ENCODE data around the gene TYW1.
"Not testable (repeated sequence)": the region's sequence is repeated elsewhere in the genome, so short reads cannot be mapped to it uniquely, and the experiment has no call there.

Gene TYW1

DNA sequence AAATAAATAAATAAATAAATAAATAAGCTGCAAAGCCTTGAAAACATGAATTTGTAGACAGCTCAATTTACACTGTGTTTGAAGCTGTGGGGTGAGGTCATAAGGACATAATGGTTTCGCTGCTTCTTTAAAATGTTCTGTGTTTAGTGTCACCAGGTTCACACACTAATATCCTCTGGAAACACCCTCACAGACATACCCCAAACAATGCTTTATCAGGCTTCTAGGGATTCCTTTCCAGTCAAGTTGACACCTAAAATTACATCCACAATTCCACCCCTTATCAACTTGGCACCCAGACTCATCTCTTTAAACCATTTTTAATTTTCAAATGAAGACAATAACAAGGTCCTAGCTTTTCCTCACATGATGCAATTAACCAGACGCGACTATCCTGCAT, 7.1 kb upstream of the TYW1 start:
- in situ Hi-C loops (cut with HindIII; ENCODE audit: low pct_ligation_motif_present, low pct_unique_long_range_greater_than_20kb, low sequenced_read_pairs); DNase-seq: not testable (repeated sequence)

DNA sequence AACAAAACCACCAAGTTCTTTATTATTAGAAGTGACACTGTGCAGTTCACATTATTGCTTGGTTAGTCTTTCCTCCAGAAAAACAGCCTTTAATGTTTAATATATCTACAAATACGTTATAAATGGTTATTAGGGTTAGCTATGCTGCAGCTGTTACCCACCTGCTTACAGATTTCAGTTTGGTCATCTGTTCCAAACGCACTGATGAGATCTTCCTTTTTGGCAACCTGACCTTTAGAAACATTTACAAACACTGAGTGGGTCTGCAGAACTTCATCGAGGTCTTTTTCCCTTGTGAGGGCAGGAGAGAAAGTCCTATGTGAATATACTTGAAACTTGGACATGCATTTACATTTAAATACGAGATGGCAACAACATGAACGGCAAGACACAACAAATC, 2.6 kb upstream of the TYW1 start:
- DNase-seq; in situ Hi-C loops (cut with HindIII; ENCODE audit: low pct_ligation_motif_present, low pct_unique_long_range_greater_than_20kb, low sequenced_read_pairs): not testable (repeated sequence)

DNA sequence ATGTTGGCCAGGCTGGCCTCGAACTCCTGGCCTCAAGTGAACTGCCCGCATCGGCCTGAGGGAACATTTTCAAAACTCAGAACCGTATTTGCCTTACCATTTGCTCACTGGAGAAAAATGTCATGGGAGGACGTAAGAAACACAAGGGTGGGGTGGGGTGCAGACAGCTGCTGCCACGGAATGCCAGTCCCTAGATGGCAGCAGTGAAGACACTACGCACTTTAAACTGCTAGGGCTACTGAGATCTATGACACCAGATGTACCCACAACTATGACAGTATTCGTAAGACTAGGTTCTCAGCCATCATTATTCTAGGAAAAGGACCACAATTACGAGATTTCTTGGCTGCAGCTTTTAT, 2.0 kb upstream of the TYW1 start:
- in situ Hi-C loops (cut with HindIII; ENCODE audit: low pct_ligation_motif_present, low pct_unique_long_range_greater_than_20kb, low sequenced_read_pairs): not testable (repeated sequence)
- DNase-seq: peak; percentile 89

DNA sequence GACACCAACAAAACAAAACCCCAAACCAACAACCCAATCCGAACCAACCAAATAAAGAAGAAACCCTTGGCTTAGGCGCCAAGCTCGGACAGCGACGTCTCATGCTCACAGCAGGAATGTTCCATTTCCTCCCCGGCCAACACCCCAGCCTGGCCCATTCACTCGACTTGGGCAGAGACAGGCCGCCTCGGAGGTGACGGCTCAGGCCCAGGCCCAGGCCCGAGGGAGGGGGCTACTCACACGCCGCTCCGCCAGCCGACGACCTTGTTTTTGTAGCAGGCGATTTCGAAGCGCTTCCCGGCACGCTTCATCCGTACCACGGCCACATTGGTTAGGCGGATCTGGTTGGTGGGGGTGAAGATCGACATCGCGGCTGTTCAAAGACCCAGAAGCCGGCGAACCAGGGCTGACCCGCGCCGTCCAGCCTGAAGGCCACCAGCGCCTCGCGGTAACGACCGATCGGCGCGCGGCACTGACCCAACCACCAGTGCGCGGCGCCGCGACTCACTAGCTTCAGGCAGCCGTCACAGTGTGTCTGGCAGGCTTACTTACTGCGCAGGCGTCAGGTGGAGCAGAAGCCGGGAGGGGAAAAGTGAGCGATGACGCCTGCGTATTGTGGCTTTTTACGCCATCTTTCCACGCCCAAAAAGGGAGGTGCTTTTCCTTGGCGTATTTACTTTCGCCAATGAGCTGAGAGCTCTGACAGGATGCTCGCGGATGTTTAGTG, 1.4 kb upstream of the TYW1 start, which contains the start of gene SBDS:
SBDS (minus strand) TSS at position 537 of the 727 bp plus-strand sequence; CDS start at position 368, 169 bp downstream.
- DNase-seq: peak; percentile 100
- in situ Hi-C loops (cut with HindIII; ENCODE audit: low pct_ligation_motif_present, low pct_unique_long_range_greater_than_20kb, low sequenced_read_pairs): not testable (repeated sequence)

DNA sequence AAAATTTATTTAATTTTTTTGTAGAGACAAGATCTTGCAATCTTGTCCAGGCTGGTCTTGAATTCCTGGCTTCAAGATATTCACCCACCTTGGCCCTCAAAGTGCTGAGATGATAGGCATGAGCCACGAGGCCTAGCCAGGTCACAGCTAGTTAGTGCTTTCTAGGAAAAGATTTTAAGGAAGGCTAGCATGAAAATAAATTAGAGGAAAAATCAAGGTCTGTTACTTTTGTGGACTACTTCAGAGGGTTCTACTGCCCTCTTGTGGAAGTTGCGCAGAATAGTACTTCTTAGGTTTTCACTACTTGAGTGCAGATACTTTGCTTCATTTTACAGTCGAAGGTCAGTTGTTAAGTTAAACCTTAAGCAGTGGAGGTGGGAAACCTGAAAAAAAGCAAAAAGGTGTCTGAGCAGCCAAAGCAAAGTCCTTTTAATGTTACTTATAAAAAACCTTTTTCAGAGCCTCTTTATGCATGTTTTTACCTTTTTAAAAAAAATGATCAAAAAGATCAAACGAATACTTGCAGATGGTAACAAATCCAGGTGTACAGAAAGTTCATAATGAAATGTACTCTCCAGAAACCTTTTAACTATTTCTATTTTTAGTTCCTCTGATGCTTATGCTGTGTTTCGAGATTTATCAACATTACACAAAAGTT, 4.1 kb downstream of the TYW1 start:
- in situ Hi-C loops (cut with HindIII; ENCODE audit: low pct_ligation_motif_present, low pct_unique_long_range_greater_than_20kb, low sequenced_read_pairs): not testable (repeated sequence)
- peak; percentile 25 for DNase-seq

DNA sequence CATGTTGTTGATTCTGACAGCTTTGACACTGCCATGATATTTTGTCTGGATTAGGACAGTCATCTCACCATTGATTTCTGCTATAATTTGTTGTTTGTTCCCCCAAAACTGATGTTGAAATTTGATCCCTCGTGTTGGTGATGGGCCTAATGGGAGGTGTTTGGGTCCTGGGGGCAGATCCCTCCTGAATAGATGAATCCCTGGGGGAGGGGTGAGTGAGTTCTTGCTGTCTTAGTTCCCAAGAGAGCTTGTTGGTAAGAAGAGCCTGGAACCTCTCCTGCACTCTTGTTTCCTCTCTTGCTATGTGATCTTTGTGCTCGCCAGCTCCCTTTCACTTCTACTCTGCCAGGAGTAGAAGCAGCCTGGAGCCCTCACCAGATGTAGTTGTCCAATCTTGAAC, 7.5 kb downstream of the TYW1 start:
- DNase-seq; in situ Hi-C loops (cut with HindIII; ENCODE audit: low pct_ligation_motif_present, low pct_unique_long_range_greater_than_20kb, low sequenced_read_pairs): not testable (repeated sequence)

DNA sequence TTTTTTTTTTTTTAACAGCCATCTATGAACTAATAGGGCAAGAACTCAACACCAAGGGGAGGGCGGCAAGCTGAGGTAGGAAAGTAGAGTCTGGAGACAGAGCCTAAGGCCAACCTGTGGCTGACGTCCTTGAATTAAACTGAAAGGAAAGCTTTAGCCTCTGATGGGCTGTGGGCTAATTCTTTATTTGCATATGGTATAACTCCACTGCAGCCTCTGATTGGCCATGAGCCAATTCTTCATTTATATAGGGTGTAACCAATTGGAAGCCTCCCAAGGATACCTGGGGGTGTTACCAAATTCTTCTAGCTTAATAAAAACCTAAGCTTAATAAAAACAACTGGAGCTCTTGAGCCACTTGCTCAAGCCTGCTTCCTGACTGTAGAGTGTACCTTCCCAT, 10.3 kb downstream of the TYW1 start:
- in situ Hi-C loops (cut with HindIII; ENCODE audit: low pct_ligation_motif_present, low pct_unique_long_range_greater_than_20kb, low sequenced_read_pairs): no loop called here
- no peak for DNase-seq

DNA sequence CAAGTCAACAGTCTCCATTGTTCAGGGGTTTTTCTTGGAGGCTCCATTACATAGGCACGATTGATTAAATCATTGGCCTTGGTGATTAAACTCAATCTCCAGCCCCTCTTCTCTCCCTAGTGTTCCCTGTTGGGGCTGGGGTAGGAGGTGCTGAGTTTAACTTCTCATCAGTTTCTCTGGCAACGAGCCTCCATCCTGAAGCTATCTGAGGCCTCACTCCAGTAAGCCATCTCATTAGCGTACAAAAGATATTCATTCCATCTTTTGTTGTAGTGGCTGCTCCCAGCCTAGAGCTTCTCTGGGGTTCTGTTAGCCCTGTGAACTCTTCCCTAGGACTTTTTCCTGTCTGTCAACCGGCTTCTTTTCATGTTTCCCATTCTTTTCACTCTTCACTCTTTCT, 11.6 kb downstream of the TYW1 start:
- DNase-seq: no peak
- in situ Hi-C loops (cut with HindIII; ENCODE audit: low pct_ligation_motif_present, low pct_unique_long_range_greater_than_20kb, low sequenced_read_pairs): no loop called here

DNA sequence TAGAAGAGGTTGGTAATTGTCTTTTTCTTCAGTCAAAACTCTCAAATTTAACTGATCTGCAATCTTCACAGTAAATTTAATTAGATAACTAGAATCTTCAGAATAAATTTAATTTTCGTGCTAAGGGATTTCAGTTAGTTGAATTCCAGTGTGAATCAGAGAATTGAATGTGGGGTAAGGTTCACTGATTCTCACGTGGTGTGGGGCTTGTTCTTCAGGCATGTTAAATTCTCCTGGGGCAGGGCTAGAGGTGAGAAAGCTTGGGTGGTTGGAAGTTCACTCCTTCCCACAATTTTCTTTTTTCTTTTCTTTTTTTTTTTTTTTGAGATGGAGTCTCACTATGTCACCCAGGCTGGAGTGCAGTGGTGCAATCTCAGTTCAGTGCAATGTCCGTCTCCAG, 13.0 kb downstream of the TYW1 start:
- in situ Hi-C loops (cut with HindIII; ENCODE audit: low pct_ligation_motif_present, low pct_unique_long_range_greater_than_20kb, low sequenced_read_pairs); DNase-seq: not testable (repeated sequence)

DNA sequence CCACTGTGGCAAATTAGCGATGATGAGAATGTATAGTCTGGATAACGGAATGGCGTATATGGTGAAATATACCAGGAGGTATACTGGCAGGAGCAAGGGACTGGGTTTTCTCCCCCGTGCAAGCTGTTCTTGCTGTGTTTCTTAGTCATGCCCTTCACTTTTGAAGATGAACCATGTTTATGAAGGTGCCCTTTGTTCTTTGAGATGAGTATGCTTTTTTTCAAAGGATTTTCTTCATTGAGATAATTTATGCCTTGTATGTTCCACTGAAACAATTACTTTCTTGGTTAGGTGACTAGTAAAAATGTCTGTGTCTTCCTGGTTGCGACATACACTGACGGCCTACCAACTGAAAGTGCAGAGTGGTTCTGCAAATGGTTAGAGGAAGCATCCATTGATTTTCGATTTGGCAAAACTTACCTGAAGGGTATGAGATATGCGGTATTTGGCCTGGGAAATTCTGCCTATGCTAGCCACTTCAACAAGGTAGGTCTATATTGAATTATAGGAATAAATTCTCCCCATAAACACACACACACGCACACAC, 17.5 kb downstream of the TYW1 start:
- in situ Hi-C loops (cut with HindIII; ENCODE audit: low pct_ligation_motif_present, low pct_unique_long_range_greater_than_20kb, low sequenced_read_pairs); DNase-seq: not testable (repeated sequence)

DNA sequence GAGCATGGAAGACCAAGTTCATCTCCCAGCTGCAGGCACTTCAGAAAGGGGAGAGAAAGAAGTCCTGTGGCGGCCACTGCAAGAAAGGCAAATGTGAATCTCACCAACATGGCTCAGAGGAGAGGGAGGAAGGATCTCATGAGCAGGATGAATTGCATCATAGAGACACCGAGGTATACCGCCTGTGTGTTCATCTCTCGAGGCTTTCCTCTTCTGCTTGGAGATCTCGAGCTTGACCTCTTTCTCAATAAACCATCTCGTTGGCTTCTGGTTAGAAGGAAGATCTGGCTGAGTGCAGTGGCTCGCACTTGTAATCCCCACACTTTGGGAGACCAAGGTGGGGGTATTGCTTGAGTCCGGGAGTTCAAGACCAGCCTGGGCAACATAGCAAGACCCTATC, 21.3 kb downstream of the TYW1 start:
- in situ Hi-C loops (cut with HindIII; ENCODE audit: low pct_ligation_motif_present, low pct_unique_long_range_greater_than_20kb, low sequenced_read_pairs); DNase-seq: not testable (repeated sequence)

DNA sequence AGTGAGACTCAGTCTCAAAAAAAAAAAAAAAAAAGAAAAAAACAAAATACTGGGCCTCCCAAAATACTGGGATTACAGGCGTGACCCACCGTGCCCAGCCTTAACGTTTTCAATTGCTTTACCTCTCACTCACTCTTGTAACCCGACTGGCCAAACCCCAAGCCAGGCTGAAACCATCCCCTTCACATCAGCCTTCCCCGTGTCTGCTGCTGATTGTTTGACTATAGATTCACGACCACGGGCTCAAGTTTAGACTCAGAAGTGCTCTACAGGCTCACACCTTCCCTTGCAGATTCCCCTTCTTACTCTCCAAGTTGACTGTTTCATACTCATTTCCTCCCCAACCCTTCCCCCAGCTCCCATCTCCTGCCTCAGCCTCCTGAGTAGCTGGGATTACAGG, 22.3 kb downstream of the TYW1 start:
- DNase-seq: no peak
- in situ Hi-C loops (cut with HindIII; ENCODE audit: low pct_ligation_motif_present, low pct_unique_long_range_greater_than_20kb, low sequenced_read_pairs): no loop called here

DNA sequence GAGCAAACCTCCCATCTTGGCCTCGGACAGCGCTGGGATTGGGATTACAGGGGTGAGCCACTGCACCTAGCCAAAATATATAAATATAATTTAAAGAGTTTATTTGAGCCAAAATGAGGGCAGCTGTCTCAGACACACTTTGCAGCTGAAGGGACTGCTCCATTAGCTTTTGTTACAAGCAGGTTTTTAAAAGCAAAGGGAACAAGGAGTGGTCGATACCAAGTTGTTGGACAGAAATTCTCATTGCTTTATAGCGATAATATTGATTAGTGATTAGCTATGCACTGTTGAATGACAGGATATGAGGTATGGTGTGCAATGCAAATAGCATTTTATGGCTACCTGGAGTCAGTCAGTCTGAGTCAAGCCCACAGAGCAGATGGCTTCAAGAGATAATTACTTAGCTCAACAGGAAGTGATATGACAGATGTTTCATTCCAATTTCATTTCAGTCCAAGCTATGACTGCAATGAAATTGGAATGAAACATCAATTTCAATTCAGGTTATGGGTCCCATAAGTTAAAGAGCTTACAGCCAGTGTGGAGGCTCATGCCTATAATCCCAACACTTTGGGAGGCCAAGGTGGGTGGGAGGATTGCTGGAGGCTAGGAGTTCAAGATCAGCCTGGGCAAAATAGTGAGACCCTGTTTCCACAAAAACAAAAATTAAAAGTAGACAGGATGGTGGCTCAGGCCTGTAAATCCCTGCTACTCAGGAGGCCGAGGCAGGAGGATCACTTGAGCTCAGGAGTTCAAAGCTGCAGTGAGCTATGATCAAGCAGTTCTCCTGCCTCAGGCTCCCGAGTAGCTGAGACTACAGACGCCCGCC, 23.1 kb downstream of the TYW1 start:
- in situ Hi-C loops (cut with HindIII; ENCODE audit: low pct_ligation_motif_present, low pct_unique_long_range_greater_than_20kb, low sequenced_read_pairs): no loop called here

DNA sequence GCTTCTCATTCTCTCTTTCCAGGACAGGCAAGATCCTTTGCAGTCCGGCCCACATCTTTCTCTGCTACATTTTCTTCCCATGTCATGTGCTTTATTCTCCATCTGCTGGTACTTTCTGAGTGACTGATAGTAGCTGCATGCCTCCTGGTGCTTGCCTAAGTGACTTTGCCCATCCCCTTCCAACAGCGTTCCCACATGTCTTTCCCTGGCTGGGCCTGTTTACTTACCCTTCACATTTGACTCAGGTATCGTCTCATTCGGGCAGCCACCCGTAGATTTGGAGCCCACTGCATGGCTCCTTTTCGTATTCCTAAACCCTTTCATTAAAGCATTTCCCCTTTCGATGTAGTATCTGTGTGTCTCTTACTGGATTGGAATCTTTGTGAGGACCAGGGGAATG, 24.6 kb downstream of the TYW1 start:
- in situ Hi-C loops (cut with HindIII; ENCODE audit: low pct_ligation_motif_present, low pct_unique_long_range_greater_than_20kb, low sequenced_read_pairs): no loop called here
- no peak for DNase-seq

More for the DNA sequence above, 23.1 kb downstream of the TYW1 start:
- DNase-seq: no peak

DNA sequence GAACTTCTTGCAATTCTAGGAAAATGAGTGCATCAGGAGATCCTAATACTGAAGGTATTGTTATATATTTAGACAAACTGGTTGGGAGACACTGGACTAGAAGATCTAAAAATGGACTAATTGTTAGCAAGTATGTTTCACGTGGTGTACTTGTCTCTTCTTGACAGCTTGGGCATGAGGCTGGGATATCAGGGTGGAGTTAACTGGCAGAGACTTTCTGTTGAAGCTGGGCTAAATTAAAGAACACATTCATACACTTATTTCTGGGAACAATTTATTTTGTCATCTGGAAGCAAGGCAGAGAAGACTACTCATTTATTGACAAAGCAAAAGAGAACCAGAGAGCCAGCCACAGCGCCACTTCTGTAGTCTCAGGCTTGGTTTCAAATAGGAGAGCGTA, 25.9 kb downstream of the TYW1 start:
- in situ Hi-C loops (cut with HindIII; ENCODE audit: low pct_ligation_motif_present, low pct_unique_long_range_greater_than_20kb, low sequenced_read_pairs): no loop called here
- DNase-seq: no peak

DNA sequence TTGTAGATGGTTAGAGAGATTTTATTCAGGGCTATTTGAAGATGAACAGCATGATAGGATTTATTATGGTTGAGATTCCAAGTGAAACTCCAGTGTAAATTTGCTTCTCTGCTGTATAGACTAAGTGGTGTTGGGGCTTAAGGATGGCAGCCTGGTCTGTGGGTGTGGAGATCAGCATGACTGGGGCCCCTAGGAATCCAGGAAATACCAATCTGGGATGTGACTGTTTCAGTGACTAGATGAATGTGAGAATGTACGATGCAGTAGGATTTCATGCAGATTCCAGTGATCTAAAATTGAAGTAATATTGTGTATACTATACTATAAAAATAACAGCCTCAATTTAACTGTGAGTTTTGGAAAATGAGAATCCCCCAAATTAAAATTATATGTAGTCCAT, 28.8 kb downstream of the TYW1 start:
- peak; percentile 78 for DNase-seq
- in situ Hi-C loops (cut with HindIII; ENCODE audit: low pct_ligation_motif_present, low pct_unique_long_range_greater_than_20kb, low sequenced_read_pairs): not testable (repeated sequence)

DNA sequence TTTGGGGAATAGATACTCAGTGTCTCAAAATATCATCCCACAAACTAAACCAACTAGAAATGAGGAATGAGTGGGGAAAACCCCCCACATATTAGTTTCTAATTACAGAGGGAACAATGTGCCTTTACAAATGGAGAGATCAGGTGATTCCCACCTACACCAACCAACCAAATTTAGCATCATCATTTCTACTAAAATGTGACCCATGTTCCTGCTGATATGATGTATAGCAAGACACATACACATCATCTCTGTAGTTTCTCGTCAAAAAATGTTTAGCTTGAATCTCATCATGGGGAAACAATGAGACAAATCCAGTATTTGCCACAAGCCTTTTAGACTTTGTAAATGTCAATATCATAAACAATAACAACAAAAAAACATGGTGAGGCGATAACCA, 35.1 kb downstream of the TYW1 start:
- in situ Hi-C loops (cut with HindIII; ENCODE audit: low pct_ligation_motif_present, low pct_unique_long_range_greater_than_20kb, low sequenced_read_pairs); DNase-seq: not testable (repeated sequence)

DNA sequence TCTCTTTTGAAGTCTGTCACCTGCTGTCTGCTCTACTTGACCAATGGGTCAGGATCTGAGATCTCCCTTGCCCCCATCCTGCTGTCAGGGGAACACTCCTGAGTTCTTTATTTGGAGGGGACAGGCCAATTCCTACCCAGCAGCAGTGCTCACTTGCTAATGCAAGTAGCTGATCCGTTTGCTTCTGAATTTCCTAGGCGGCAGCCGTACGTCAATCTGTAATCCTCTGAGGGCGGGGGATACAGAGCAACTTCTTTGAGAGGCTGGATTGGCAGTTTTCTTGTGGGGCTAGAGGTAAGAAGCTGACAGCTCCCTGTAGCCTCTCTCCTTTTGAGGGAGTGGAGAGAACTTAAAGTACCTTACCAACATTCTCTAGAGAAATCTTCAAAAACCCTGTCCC, 36.6 kb downstream of the TYW1 start:
- in situ Hi-C loops (cut with HindIII; ENCODE audit: low pct_ligation_motif_present, low pct_unique_long_range_greater_than_20kb, low sequenced_read_pairs): no loop called here

More for the DNA sequence above, 36.6 kb downstream of the TYW1 start:
- DNase-seq: no peak

Data from ACHN (cell line).